CD4-positive, alpha-beta T cell treated with Interleukin-6 for 4 hours (primary cell): Measurements from ENCODE around the gene ARMC3.

Source experiments
- DNase-seq: peaks from one replicate; pipeline ENCODE4 v3.0.0-alpha.2; 2020; ENCODE audit warnings: mixed read lengths

ARMC3 gene

GRCh38 chr10:23080262-23080661 is 152.4 kb downstream of the ARMC3 start:
- no peak for DNase-seq

- no peak for DNase-seq
Measured at GRCh38 chr10:23081221-23081750, 153.4 kb downstream of the ARMC3 start.

GRCh38 chr10:23081891-23082290 is 154.0 kb downstream of the ARMC3 start:
- no peak for DNase-seq
